ENCODE measurements around the gene XRCC5. TPM values are rescaled to one million over a fixed set of nuclear protein-coding genes. Genes with fewer than 3 reads are reported as not detected.

The XRCC5 gene
- total RNA-seq, 1 experiment from 2014 or later, result 618 TPM

- Histone ChIP-seq H2BK12ac (ENCODE audit: insufficient read length, low read depth, low read length) (no peak overlapping the region), H3K4ac (ENCODE audit: low read depth, low read length) (no peak overlapping the region), H3K18ac (ENCODE audit: insufficient read length, low read depth, low read length) (no peak overlapping the region), H3K9ac (ENCODE audit: extremely low read depth, insufficient read length, low read length) (no peak overlapping the region), H3K4me1 (ENCODE audit: insufficient read depth, low read length) (no peaks in the 10 kb centered on the region), H3K23me2 (ENCODE audit: insufficient read length, low read depth, low read length, poor library complexity, severe bottlenecking) (no peaks in the 10 kb centered on the region), H2AK5ac (ENCODE audit: insufficient read length, low read length) (no peak overlapping the region), H3K79me1 (ENCODE audit: insufficient read depth, low read depth, low read length, poor library complexity, severe bottlenecking) (no peaks in the 10 kb centered on the region), H4K8ac (replicated peaks; ENCODE audit: insufficient read length, low read depth, low read length) (no peak overlapping the region), H2BK120ac (ENCODE audit: low read depth, low read length, poor library complexity, severe bottlenecking) (no peak overlapping the region), H3K9me3 (ENCODE audit: control insufficient read depth, low read depth, low read length) (no peaks in the 10 kb centered on the region), H3K27ac (ENCODE audit: insufficient read length, low read depth, low read length) (no peak overlapping the region), H3K14ac (ENCODE audit: insufficient read depth, low read length) (no peak overlapping the region), H2AFZ (ENCODE audit: low read length) (no peak overlapping the region), H3K56ac (ENCODE audit: insufficient read length, low read depth, low read length) (no peak overlapping the region), H3K23ac (ENCODE audit: insufficient read length, low read depth, low read length) (no peak overlapping the region), H3K79me2 (ENCODE audit: insufficient read depth, low read length) (no peaks in the 10 kb centered on the region), H3T11ph (ENCODE audit: low read length) (no peak overlapping the region), H4K91ac (ENCODE audit: insufficient read length, low read depth, low read length) (no peak overlapping the region), H2BK20ac (ENCODE audit: low read depth, low read length, poor library complexity, severe bottlenecking) (no peak overlapping the region), H4K20me1 (ENCODE audit: control insufficient read depth, insufficient read depth, insufficient read length) (no peaks in the 10 kb centered on the region), H2BK15ac (ENCODE audit: low read depth, low read length) (no peak overlapping the region), H3K27me3 (ENCODE audit: insufficient read depth, low read length) (no peaks in the 10 kb centered on the region), H4K5ac (ENCODE audit: insufficient read length, low read depth, low read length) (no peak overlapping the region), H2BK5ac (ENCODE audit: insufficient read length, low read length) (no peak overlapping the region), H3K4me2 (ENCODE audit: insufficient read depth, insufficient read length, low read length) (no peak overlapping the region)
- no peaks in the 10 kb centered on the region for H3K27me3 Mint-ChIP-seq (ENCODE audit: low read depth)
- H3K4me1 Mint-ChIP-seq, result no peaks in the 10 kb centered on the region
- TF ChIP-seq CTCF (conservative IDR thresholded peaks at IDR 0.05), result no peak
- no peak overlapping the region for H3K27ac Mint-ChIP-seq
- peaks cover 7 to 10% (median 7%) of the 10 kb centered on the region in 3 experiments; a peak in 5 of 7 replicates for H3K36me3 Mint-ChIP-seq (ENCODE audit: insufficient read depth in 1 of 3, low read depth in 3 of 3)
- WGBS (ENCODE audit: extremely low coverage, insufficient read length, low lambda C conversion rate), result no CpG with 5 or more reads among the region's 5 CpGs
- H3K4me3 Mint-ChIP-seq, result no peak overlapping the region
- DNase-seq, result no peak
- H3K9me3 Mint-ChIP-seq, result peaks cover 17 to 18% of the 10 kb centered on the region in 2 experiments
These were observed 120.2 kb downstream of the XRCC5 start for GRCh38 chr2:216229277-216229914.
